HepG2 (cell line): Measurements from ENCODE around the gene ZNF101. TPM values are rescaled to one million over a fixed set of nuclear protein-coding genes. Genes with fewer than 3 reads are reported as not detected.
A peak's percentile ranks its signal among the peaks of the same experiment; 100 is the strongest.

Experiments used
- ARID4A ChIP-seq: sonication (generic); formaldehyde crosslinking; IDR thresholded peaks from 2 replicates; pipeline ENCODE4 v1.5.0; 2020; ENCODE audit warnings: mild to moderate bottlenecking, missing genetic modification reagents, borderline replicate concordance
- SMARCE1 ChIP-seq: fragments of 450-650 bp; IDR thresholded peaks from 2 replicates; pipeline ENCODE4 v1.6.1; 2017; ENCODE audit warnings: borderline replicate concordance
- SP4 ChIP-seq: sonication (generic); formaldehyde crosslinking; IDR thresholded peaks from 2 replicates; pipeline ENCODE4 v1.8.1; 2023; ENCODE audit warnings: mild to moderate bottlenecking, missing genetic modification reagents
- ZBTB20 ChIP-seq: sonication (generic); formaldehyde crosslinking; IDR thresholded peaks from 2 replicates; pipeline ENCODE4 v1.8.1; 2023; ENCODE audit warnings: missing genetic modification reagents, low read depth, mild to moderate bottlenecking, borderline replicate concordance
- ZNF503 ChIP-seq: sonication (generic); formaldehyde crosslinking; IDR thresholded peaks from 2 replicates; pipeline ENCODE4 v1.4.0; 2020; ENCODE audit warnings: missing genetic modification reagents
- ZNF850 ChIP-seq: sonication (generic); formaldehyde crosslinking; conservative IDR thresholded peaks from 2 replicates; pipeline ENCODE4 v1.9.0; 2021; ENCODE audit warnings: mild to moderate bottlenecking, missing genetic modification reagents
- polyA plus RNA-seq, 8 experiments: library from polyadenylated mRNA; depleted of rRNA in 3 of 8; stranded (reverse) in 7 of 8; unstranded in 1 of 8; fragments of >200 nt; fragmentation: Illumina TruSeq in 4 of 8; extraction: Trizol in 4 of 8; gene quantifications; 2 replicates each; pipeline versions ENCODE4 v1.2.1 to v1.2.3, GENCODE V29; 2011 to 2016; ENCODE audit warnings: low read depth in 4 of 8, missing spikeins in 1 of 8, mixed read lengths in 1 of 8; ENCODE audit not compliant: insufficient read depth in 1 of 8
- total RNA-seq, 5 experiments: library from RNA; depleted of rRNA; stranded (reverse); fragments of >200 nt; fragmentation: Illumina TruSeq; extraction: Trizol; gene quantifications; 2 replicates each; pipeline ENCODE4 v1.2.3, GENCODE V29; 2016; ENCODE audit warnings: low read depth in 1 of 5
- TF ChIP-seq, protein P1 (sequence below): sonication (generic); formaldehyde crosslinking; IDR thresholded peaks from 2 replicates; pipeline ENCODE4 v1.4.0; 2020; ENCODE audit warnings: low read depth, missing genetic modification reagents
- TF ChIP-seq, protein P2 (sequence below): sonication (generic); formaldehyde crosslinking; IDR thresholded peaks from 2 replicates; pipeline ENCODE4 v1.4.0; 2020; ENCODE audit warnings: missing genetic modification reagents, borderline replicate concordance

The ZNF101 gene
- total and polyA plus RNA-seq, 2 of the 13 experiments (the other 11 are each of a cell fraction or from before 2014, with no cell fraction given): 12.9 to 28.9 TPM

DNA sequence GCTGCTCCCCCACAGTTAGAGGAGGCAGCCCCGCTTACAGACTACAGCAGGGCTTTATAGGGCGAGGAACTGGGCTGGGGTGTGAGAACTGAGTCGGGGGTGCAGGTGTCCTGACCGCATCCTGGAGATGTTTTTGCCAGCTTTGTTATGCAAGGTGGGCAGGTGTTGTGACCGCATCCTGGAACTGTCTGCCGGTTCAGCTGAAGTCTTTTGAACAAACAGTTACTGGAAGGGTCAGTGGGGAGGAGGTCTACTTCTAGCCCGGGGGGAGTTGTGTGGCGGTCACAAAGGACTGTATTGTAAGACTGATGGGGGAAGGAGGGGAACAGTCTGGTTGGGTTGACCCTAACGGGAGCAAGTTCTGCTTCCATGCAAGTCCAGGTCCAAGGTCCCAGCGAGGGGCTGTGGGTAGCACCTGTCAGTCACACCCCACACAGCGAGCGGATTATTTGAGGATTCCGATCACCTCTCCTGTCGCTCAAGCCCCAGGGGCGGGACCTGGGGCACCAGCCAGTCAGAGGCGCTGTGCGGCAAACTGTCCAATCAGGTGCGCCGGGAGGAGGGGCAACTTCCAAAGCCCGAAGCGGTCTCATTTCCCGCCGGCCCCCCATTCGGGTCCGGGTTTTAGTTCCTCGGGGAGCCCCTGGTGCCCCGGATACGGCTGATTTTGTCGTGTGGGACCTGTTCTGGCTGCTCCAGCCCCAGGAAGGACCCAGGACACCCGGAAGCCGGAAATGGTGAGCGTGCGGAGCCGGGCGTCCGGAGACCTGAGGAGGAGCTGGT lies at the start of gene ZNF101 (continued):
- TF ChIP-seq ZBTB20 (CRISPR knock-in tag) (no peak), ARID4A (CRISPR knock-in tag) (peak; percentile 77; the same call in 1 of the 2 replicates), ZNF850 (no peak), SMARCE1 (no peak), ZNF503 (0 out of 2 replicates have a peak, but pooled peaks have one; percentile 51), SP4 (peak; percentile 86)
- TF ChIP-seq, protein P1, sequence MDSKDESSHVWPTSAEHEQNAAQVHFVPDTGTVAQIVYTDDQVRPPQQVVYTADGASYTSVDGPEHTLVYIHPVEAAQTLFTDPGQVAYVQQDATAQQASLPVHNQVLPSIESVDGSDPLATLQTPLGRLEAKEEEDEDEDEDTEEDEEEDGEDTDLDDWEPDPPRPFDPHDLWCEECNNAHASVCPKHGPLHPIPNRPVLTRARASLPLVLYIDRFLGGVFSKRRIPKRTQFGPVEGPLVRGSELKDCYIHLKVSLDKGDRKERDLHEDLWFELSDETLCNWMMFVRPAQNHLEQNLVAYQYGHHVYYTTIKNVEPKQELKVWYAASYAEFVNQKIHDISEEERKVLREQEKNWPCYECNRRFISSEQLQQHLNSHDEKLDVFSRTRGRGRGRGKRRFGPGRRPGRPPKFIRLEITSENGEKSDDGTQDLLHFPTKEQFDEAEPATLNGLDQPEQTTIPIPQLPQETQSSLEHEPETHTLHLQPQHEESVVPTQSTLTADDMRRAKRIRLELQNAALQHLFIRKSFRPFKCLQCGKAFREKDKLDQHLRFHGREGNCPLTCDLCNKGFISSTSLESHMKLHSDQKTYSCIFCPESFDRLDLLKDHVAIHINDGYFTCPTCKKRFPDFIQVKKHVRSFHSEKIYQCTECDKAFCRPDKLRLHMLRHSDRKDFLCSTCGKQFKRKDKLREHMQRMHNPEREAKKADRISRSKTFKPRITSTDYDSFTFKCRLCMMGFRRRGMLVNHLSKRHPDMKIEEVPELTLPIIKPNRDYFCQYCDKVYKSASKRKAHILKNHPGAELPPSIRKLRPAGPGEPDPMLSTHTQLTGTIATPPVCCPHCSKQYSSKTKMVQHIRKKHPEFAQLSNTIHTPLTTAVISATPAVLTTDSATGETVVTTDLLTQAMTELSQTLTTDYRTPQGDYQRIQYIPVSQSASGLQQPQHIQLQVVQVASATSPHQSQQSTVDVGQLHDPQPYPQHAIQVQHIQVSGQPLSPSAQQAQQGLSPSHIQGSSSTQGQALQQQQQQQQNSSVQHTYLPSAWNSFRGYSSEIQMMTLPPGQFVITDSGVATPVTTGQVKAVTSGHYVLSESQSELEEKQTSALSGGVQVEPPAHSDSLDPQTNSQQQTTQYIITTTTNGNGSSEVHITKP (CRISPR knock-in tag): peak; percentile 92
- TF ChIP-seq, protein P2, sequence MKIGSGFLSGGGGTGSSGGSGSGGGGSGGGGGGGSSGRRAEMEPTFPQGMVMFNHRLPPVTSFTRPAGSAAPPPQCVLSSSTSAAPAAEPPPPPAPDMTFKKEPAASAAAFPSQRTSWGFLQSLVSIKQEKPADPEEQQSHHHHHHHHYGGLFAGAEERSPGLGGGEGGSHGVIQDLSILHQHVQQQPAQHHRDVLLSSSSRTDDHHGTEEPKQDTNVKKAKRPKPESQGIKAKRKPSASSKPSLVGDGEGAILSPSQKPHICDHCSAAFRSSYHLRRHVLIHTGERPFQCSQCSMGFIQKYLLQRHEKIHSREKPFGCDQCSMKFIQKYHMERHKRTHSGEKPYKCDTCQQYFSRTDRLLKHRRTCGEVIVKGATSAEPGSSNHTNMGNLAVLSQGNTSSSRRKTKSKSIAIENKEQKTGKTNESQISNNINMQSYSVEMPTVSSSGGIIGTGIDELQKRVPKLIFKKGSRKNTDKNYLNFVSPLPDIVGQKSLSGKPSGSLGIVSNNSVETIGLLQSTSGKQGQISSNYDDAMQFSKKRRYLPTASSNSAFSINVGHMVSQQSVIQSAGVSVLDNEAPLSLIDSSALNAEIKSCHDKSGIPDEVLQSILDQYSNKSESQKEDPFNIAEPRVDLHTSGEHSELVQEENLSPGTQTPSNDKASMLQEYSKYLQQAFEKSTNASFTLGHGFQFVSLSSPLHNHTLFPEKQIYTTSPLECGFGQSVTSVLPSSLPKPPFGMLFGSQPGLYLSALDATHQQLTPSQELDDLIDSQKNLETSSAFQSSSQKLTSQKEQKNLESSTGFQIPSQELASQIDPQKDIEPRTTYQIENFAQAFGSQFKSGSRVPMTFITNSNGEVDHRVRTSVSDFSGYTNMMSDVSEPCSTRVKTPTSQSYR (CRISPR knock-in tag): peak; percentile 95
